HL-60/S4 treated with phorbol 12-myristate 13-acetate at 8.2 ng/mL for 4 days and 3 days (cell line): Measurements from ENCODE around the gene SCAP.
"Not testable (repeated sequence)": the region's sequence is repeated elsewhere in the genome, so short reads cannot be mapped to it uniquely, and the experiment has no call there.

Experiments used
- in situ Hi-C: fragments of 300-500 bp; cut with MboI; formaldehyde crosslinking; loops from 2 replicates; pipeline ENCODE4 v1.15.0; 2022; ENCODE audit warnings: low sequenced_read_pairs

The SCAP gene

GRCh38 chr3:47370887-47371697 is 104.6 kb downstream of the SCAP start:
- in situ Hi-C loops = no loop called here

DNA sequence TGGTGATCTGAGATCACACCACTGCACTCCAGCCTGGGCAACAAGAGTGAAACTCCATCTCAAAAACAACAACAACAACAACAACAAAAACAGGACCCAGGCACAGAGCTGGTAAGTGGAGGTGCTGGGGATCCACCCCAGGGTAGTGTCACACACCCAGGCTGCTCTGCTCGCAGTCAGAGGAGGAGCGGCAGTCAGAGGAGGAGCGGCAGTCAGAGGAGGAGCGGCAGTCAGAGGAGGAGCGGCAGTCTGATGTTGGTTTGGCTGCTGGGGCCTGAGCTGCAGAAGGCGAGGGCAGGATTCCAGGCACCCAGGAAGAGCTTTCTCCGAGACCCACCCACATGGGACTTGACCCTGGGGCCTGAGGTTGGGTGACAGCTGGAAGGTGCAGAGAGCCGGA is 105.7 kb downstream of the SCAP start:
- in situ Hi-C loops = not testable (repeated sequence)

GRCh38 chr3:47367631-47368030 is 108.1 kb downstream of the SCAP start:
- in situ Hi-C loops = no loop called here

DNA sequence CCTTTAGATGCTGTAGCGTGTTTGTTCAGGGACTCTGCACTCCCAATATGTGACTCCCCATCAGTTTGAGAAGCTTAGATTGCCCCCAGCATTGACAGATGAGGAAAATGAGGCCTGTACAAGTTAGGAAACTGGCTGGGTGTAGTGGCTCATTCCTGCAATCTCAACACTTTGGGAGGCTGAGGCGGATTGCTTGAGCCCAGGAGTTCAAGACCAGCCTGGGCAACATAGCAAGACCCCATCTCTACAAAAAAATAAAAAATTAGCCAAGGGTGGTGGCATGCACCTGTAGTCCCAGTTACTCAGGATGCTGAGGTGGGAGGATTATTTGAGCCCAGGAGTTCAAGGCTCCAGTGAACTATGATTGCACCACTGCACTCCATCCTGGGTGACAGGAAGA is 108.9 kb downstream of the SCAP start:
- in situ Hi-C loops = no loop called here

- in situ Hi-C loops = no loop called here
Observed at GRCh38 chr3:47365213-47366153, 110.3 kb downstream of the SCAP start.
